Stomach (tissue), 9 donors: ENCODE results near the gene FLRT2. TPM values are rescaled to one million over a fixed set of nuclear protein-coding genes. Genes with fewer than 3 reads are reported as not detected.
A peak's percentile ranks its signal among the peaks of the same experiment; 100 is the strongest.

ENCODE experiments used
- DNase-seq, 2 donors: peaks; one replicate each; pipeline versions ENCODE4 v3.0.0 to v3.0.0-alpha.2; 2013 to 2019
- H3K27ac ChIP-seq, 5 donors: fragments of 200-600 bp in 4 of 5; sonication (generic) in 4 of 5; one replicate each; pipeline ENCODE4 v1.5.1; 2013 to 2019; ENCODE audit warnings: mild to moderate bottlenecking in 1 of 5, moderate library complexity in 1 of 5
- H3K27me3 ChIP-seq, 3 donors: fragments of 200-600 bp; sonication (generic); one replicate each; pipeline ENCODE4 v1.5.1; 2017 to 2019; ENCODE audit warnings: mixed run types in 1 of 3
- H3K36me3 ChIP-seq, 4 donors: fragments of 200-600 bp; sonication (generic); 1 replicate in 3 of 4; 2 replicates in 1 of 4; pipeline ENCODE4 v1.5.1; 2016 to 2019
- H3K4me1 ChIP-seq, 4 donors: fragments of 200-600 bp; sonication (generic); one replicate each; pipeline ENCODE4 v1.5.1; 2016 to 2019
- H3K4me3 ChIP-seq, 4 donors: fragments of 200-600 bp; sonication (generic) in 3 of 4; one replicate each; pipeline ENCODE4 v1.5.1; 2016 to 2019; ENCODE audit warnings: mild to moderate bottlenecking in 1 of 4
- H3K9me3 ChIP-seq, 4 donors: fragments of 200-600 bp; sonication (generic); one replicate each; pipeline ENCODE4 v1.5.1; 2016 to 2019
- EP300 ChIP-seq: sonication (generic); formaldehyde crosslinking; IDR thresholded peaks from one replicate; pipeline ENCODE4 v1.6.1; 2017; ENCODE audit warnings: antibody characterized with exemption
- POLR2A ChIP-seq, 4 donors: fragments of 450-650 bp; IDR thresholded peaks; one replicate each; pipeline ENCODE4 v1.6.1; 2016; ENCODE audit warnings: antibody characterized with exemption in 4 of 4, control low read depth in 2 of 4, mild to moderate bottlenecking in 1 of 4, moderate library complexity in 1 of 4
- POLR2AphosphoS5 ChIP-seq, 3 donors: sonication (generic); formaldehyde crosslinking; IDR thresholded peaks; one replicate each; pipeline ENCODE4 v1.6.1; 2016; ENCODE audit warnings: antibody characterized with exemption in 3 of 3
- WGBS, 5 donors: extraction: QIAGEN DNeasy Blood & Tissue Kit in 3 of 5; methylation state at CpG; one replicate each; pipeline versions ENCODE4 v1.1.5 to v1.1.7; 2013 to 2018; 5-methylcytosine and 5-hydroxymethylcytosine counted together
- intact Hi-C: fragments of 100-400 bp; cut with DNase I; formaldehyde crosslinking; loops from one replicate; pipeline ENCODE4 v1.15.1; 2023; ENCODE audit warnings: low total_unique reads
- polyA plus RNA-seq, 3 donors: library from polyadenylated mRNA; stranded (reverse); fragments of 200-250 nt; gene quantifications; one replicate each; pipeline ENCODE4 v1.2.3, GENCODE V29; 2013
- total RNA-seq, 5 donors: library from RNA; depleted of rRNA; stranded (reverse); fragments of >200 nt; gene quantifications; one replicate each; pipeline versions ENCODE4 v1.1.0 to v1.2.3, GENCODE V29; 2014 to 2016
- TF ChIP-seq, protein P1 (sequence below), 7 experiments: fragments of 450-650 bp in 4 of 7; fragments of 200-600 bp in 3 of 7; sonication (generic) in 3 of 7; IDR thresholded peaks; one replicate each; pipeline ENCODE4 v1.5.1; 2016 to 2019; ENCODE audit warnings: antibody characterized with exemption in 7 of 7, control low read depth in 2 of 7, mild to moderate bottlenecking in 1 of 7
- donor health status: healthy with polysubstance abuse.
- donor health status: Bipolar disorder and iron deficiency.
- donor health status: healthy.

Gene FLRT2
- total and polyA plus RNA-seq, 8 donors, result 0.45 to 34.1 (median 1.2) TPM

DNA sequence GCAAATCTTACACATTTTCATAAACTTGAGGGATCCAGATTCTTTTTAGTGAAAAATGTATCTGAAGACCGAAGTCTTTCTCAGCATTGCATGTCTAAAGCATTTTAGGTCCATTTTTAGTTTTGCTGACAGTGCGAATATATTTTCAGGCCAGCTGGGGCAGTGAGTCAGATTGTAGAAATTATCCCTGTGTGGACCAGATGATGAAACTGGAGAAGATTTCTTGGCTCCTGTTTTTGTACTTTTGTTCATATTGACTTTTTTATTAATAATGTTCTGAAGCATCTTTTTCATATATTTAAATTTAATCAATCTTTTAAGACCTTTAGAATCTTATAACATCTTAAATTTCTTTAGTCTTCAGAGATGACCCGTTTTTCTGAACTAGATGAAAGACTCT is 173.1 kb downstream of the FLRT2 start:
- Histone ChIP-seq H3K9me3 (no peaks in the 10 kb centered on the region), H3K4me1 (no peaks in the 10 kb centered on the region), H3K27me3 (no peaks in the 10 kb centered on the region), H3K36me3 (no peaks in the 10 kb centered on the region), H3K4me3 (no peak overlapping the region), H3K27ac (no peak overlapping the region)
- peak in 1 of 2 donors; percentile 29 for DNase-seq
- WGBS, 5 donors, result 66 to 83% (median 78%) methylated on average over 3 of the region's 3 CpGs
- TF ChIP-seq, protein P1, sequence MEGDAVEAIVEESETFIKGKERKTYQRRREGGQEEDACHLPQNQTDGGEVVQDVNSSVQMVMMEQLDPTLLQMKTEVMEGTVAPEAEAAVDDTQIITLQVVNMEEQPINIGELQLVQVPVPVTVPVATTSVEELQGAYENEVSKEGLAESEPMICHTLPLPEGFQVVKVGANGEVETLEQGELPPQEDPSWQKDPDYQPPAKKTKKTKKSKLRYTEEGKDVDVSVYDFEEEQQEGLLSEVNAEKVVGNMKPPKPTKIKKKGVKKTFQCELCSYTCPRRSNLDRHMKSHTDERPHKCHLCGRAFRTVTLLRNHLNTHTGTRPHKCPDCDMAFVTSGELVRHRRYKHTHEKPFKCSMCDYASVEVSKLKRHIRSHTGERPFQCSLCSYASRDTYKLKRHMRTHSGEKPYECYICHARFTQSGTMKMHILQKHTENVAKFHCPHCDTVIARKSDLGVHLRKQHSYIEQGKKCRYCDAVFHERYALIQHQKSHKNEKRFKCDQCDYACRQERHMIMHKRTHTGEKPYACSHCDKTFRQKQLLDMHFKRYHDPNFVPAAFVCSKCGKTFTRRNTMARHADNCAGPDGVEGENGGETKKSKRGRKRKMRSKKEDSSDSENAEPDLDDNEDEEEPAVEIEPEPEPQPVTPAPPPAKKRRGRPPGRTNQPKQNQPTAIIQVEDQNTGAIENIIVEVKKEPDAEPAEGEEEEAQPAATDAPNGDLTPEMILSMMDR (IDR thresholded peaks at IDR 0.05), result no peak
- TF ChIP-seq POLR2AphosphoS5 (IDR thresholded peaks at IDR 0.05) (no peak), POLR2A (IDR thresholded peaks at IDR 0.05) (no peak), EP300 (no peak)
- intact Hi-C loops, result no loop called here
